ENCODE results near the gene WDFY3. TPM values are rescaled to one million over a fixed set of nuclear protein-coding genes. Genes with fewer than 3 reads are reported as not detected.

Gene WDFY3
- total and polyA plus RNA-seq, 9 of the 15 experiments (the other 6 are each of a cell fraction or from before 2014, with no cell fraction given) = 0.58 to 13.5 (median 9.4) TPM

DNA sequence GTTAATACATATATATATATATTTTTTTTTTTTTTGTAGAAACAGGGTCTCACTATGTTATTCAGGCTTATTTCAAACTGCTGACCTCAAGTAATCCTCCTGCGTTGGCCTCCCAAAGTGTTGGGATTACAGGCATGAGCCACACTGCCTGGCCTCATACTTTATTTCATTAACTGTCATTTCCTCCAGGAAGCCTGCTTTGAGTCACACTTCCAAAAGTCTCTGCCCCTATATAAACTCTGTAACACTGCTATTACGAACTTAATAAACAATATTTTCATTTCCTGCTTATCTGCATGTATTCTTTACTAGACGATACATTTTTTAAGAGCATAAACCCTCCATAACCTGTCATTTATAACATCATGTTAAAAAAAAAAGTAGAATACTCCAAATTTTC is 167.2 kb downstream of the WDFY3 start:
- H2AFZ ChIP-seq (ENCODE audit: low read depth, low read length) = no peak overlapping the region
- no peaks in the 10 kb centered on the region for H3K27me3 ChIP-seq (ENCODE audit: control insufficient read depth in 2 of 2, insufficient read depth in 2 of 2, low read length in 2 of 2)
- no peak overlapping the region for H3K4me3 ChIP-seq
- FAIRE-seq (no peak), ATAC-seq (no peak), DNase-seq (ENCODE audit: extremely low read depth in 1 of 4, low spot score in 3 of 4) (no peak)
- in situ Hi-C loops (cut with MboI) = no loop called here
- CTCF ChIA-PET (ENCODE audit: low intra/inter-chr PET ratio) = no interaction called here
- H3K9ac ChIP-seq (ENCODE audit: insufficient read depth in 1 of 2, low read depth in 2 of 2, low read length in 2 of 2) = no peak overlapping the region
- no peak for TF ChIP-seq ZNF644 (tag; IDR thresholded peaks at IDR 0.05; ENCODE audit: low read depth)
- TF ChIP-seq ZNF384 (IDR thresholded peaks at IDR 0.05; ENCODE audit: low read depth, low read length) = no peak
- no peak for TF ChIP-seq CHD4 (IDR thresholded peaks at IDR 0.05; ENCODE audit: insufficient read depth, insufficient replicate concordance, low read depth, low read length, poor library complexity, severe bottlenecking)
- TF ChIP-seq, protein P1, sequence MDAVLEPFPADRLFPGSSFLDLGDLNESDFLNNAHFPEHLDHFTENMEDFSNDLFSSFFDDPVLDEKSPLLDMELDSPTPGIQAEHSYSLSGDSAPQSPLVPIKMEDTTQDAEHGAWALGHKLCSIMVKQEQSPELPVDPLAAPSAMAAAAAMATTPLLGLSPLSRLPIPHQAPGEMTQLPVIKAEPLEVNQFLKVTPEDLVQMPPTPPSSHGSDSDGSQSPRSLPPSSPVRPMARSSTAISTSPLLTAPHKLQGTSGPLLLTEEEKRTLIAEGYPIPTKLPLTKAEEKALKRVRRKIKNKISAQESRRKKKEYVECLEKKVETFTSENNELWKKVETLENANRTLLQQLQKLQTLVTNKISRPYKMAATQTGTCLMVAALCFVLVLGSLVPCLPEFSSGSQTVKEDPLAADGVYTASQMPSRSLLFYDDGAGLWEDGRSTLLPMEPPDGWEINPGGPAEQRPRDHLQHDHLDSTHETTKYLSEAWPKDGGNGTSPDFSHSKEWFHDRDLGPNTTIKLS (IDR thresholded peaks at IDR 0.05; ENCODE audit: borderline replicate concordance, low read depth) = no peak
- TF ChIP-seq ZNF175 (CRISPR knock-in tag; IDR thresholded peaks at IDR 0.05; ENCODE audit: low read depth) = no peak
- no peak for TF ChIP-seq SMARCA5 (IDR thresholded peaks at IDR 0.05)
- TF ChIP-seq TAF7 (tag; IDR thresholded peaks at IDR 0.05) = no peak
- no peak for TF ChIP-seq POLR2G (IDR thresholded peaks at IDR 0.05; ENCODE audit: low read depth, low read length)
- no peaks in the 10 kb centered on the region for H3K9me1 ChIP-seq (ENCODE audit: control insufficient read depth, insufficient read depth, low read length)
- 35% methylated on average over 3 of the region's 3 CpGs for WGBS (ENCODE audit: insufficient coverage, low coverage, missing lambda C conversion rate)
- H3K4me1 ChIP-seq (replicated peaks in 1 of 2; ENCODE audit: control insufficient read depth in 2 of 2, insufficient read depth in 2 of 2, low read length in 2 of 2) = no peaks in the 10 kb centered on the region
- no peaks in the 10 kb centered on the region for H3K79me2 ChIP-seq (ENCODE audit: control insufficient read depth, insufficient read depth, low read length)
- intact Hi-C loops (cut with micrococcal nuclease) = no loop called here
- POLR2A ChIA-PET = no interaction called here
- no peak overlapping the region for H3K4me2 ChIP-seq (ENCODE audit: insufficient read depth, low read length)
- BruUV-seq (replicated peaks) = no TSS peak
- no peaks in the 10 kb centered on the region for H3K9me3 ChIP-seq (replicated peaks; ENCODE audit: control insufficient read depth, insufficient read depth, low read depth, low read length)
- no peaks in the 10 kb centered on the region; the same call in 2 of the 3 replicates for H3K36me3 ChIP-seq (ENCODE audit: control insufficient read depth, insufficient read depth, low read length)
- H4K20me1 ChIP-seq (replicated peaks; ENCODE audit: control insufficient read depth, insufficient read depth, low read length) = no peaks in the 10 kb centered on the region
- no peak overlapping the region for H3K27ac ChIP-seq (ENCODE audit: extremely low read depth, low read depth, low read length)
